Measurements from ENCODE around the gene TUBA1B. TPM values are rescaled to one million over a fixed set of nuclear protein-coding genes. Genes with fewer than 3 reads are reported as not detected.

TUBA1B gene
- total RNA-seq, result 1,335 and 1,512 TPM in 2 replicates

DNA sequence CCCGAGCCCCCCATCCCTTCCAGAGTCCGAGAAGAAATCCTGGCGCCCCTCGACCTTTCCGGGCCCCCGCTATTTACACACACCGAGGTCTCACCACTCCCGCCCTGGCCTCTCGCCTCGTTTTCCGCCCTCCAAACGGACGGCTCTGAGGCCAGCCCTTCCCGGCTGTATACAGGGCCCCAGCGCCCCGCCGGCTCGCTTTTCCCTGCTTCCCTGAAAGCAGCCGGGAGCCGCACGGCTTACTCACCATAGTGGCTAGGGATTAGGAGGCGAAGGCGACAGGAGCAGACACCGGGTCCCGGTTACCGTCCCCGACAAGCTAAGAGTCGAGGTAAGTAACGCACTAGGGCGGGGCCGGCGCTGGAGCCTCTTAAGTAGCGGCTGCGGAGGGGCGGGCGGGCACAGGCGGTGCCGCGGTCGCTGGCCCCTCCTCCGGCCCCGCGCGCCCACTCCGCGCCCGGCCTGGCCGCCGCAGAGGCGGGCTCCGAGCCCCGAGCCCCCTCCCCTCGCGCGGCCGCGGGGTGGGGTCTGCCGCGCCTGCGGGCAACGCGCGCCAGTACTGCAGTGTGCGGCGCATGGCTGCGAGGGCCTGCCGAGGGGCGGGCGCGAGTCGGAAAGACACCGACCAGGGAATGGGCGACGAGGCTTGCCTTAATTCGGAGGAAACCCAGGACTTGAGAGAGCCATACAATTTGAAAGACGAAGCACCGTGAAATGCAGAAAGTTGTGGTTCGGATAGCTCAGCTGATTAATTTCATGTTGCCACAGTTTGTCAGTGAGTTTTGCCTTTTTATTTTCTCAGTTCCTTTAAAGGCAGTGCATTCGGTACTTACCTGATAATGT is at the start of gene TUBA1B:
Gene TUBA1B (minus strand): TSS at position 345 of the 843 bp plus-strand sequence. CDS start 95 bp downstream, at position 250.

DNA sequence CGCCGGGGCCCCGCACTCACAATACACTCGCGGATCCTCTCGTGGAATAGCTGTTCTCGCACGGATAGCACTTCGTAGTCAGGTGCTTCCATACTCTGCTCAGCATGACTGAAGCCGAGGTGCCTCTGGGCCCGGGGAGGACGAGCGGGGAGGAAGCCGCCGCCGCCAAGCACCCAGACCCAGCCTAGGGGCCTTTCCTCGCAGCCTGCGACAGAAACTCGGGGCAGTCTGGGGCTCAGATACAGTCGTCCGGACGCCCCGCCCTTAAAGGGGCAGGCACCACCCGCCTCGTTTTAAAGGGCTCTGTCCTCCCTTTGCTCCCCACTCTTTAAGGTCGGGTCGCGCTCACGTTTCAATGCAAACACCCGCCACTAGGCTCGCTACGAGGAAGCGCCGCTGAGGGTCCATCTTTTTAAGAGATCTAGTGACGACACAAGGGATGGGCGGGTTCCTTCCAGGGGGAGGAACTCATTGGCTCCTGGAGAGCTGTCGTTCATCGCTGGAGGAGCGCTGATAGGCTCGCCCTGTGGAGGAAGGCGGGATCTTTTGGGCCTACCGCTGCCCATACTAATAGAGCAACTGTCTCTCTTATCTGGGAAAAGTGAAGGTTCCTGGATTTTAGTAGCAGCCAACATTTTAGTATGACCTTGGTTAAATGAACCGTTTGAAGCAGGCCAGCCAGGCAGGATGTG is 20.6 kb downstream of the TUBA1B start, which contains the start of gene LMBR1L:
Gene LMBR1L (minus strand): TSS at position 384 of the 692 bp plus-strand sequence. CDS start 292 bp downstream, at position 92.

DNA sequence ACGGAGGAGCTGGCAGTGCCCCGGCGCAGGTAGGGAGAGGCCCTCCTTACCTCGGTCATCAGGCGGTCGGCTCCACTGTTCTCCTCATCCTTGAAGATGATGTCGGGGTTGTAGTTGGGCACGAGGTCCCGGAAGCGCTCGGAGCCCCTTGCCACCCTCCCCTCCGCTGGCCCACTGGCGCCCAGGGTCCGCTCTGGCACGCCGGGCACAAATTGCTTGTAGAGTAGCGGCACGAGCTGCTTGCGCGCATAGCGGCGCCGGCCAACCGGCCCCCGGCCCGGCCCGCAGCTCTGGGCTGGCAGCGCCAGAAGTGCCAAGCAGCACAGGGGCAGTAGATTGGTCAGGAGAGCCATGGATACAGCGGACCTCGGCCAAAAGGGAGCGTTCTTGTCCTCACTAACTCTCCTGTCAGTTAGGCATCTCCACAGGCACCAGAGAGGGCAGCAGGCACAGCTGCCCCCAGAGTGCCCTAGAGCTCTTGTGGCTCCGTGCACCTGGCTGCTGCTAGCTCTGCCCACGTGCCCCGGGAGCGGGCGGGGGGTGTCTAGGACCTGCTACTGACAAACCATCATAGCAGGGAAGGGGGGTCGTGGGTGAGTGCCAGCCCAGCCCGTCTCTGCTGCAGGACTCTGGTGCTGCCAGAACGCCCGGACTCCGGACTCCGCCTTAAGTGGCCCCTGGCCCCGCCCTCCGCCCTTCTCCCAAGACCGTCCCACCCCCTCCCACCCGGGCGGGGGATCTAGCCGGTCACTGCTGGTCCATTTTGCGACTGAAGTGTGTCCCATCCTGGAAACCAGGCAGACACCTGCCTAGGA is 36.8 kb downstream of the TUBA1B start, which contains the start of gene DHH:
Gene DHH (minus strand): TSS at position 642 of the 815 bp plus-strand sequence. CDS start 289 bp downstream, at position 353.

Other genes starting within 250 kb of the TUBA1B start
- gene FKBP11, start 205.9 kb downstream of the TUBA1B start, total RNA-seq, result 7.9 and 11.6 TPM in 2 replicates
- 26.6 and 52.1 TPM in 2 replicates for gene ARF3, start 173.9 kb downstream of the TUBA1B start, total RNA-seq
- gene WNT10B, start 159.7 kb downstream of the TUBA1B start, total RNA-seq, result 0.32 TPM in 1 of 2 replicates, not detected in the other
- gene WNT1, start 153.1 kb downstream of the TUBA1B start, total RNA-seq, result not detected in 2 replicates
- gene DDN, start 132.0 kb downstream of the TUBA1B start, total RNA-seq, result under 0.01 and 0.13 TPM in 2 replicates
- gene PRKAG1, start 112.6 kb downstream of the TUBA1B start, total RNA-seq, result 34.6 and 38.8 TPM in 2 replicates
- 33.4 and 120 TPM in 2 replicates for gene KMT2D, start 70.6 kb downstream of the TUBA1B start, total RNA-seq
- gene RHEBL1, start 61.4 kb downstream of the TUBA1B start, total RNA-seq, result 1.4 and 2.6 TPM in 2 replicates
- gene DHH, start 36.6 kb downstream of the TUBA1B start, total RNA-seq, result 0.65 and 1.1 TPM in 2 replicates
- 85.2 and 85.6 TPM in 2 replicates for gene LMBR1L, start 20.5 kb downstream of the TUBA1B start, total RNA-seq
- 608 and 1,094 TPM in 2 replicates for gene TUBA1A, start 57.7 kb upstream of the TUBA1B start, total RNA-seq
- gene TUBA1C, start 133.7 kb upstream of the TUBA1B start, total RNA-seq, result 160 and 163 TPM in 2 replicates
- not detected in 2 replicates for gene PRPH, start 163.8 kb upstream of the TUBA1B start, total RNA-seq
- gene TROAP, start 191.9 kb upstream of the TUBA1B start, total RNA-seq, result 5.3 and 12.5 TPM in 2 replicates
- under 0.01 TPM in 1 of 2 replicates, not detected in the other for gene C1QL4, start 205.8 kb upstream of the TUBA1B start, total RNA-seq
- 0.16 and 0.94 TPM in 2 replicates for gene DNAJC22, start 215.5 kb upstream of the TUBA1B start, total RNA-seq
- gene SPATS2, start 236.1 kb upstream of the TUBA1B start, total RNA-seq, result 20.2 and 31.6 TPM in 2 replicates